HCEC 1CT (cell line): ENCODE data around the gene CDCA4.
"Not testable (repeated sequence)": the region's sequence is repeated elsewhere in the genome, so short reads cannot be mapped to it uniquely, and the experiment has no call there.

Experiments used
- DNase-seq: peaks from one replicate; pipeline ENCODE4 v3.0.0-alpha.2; 2017

The CDCA4 gene

DNA sequence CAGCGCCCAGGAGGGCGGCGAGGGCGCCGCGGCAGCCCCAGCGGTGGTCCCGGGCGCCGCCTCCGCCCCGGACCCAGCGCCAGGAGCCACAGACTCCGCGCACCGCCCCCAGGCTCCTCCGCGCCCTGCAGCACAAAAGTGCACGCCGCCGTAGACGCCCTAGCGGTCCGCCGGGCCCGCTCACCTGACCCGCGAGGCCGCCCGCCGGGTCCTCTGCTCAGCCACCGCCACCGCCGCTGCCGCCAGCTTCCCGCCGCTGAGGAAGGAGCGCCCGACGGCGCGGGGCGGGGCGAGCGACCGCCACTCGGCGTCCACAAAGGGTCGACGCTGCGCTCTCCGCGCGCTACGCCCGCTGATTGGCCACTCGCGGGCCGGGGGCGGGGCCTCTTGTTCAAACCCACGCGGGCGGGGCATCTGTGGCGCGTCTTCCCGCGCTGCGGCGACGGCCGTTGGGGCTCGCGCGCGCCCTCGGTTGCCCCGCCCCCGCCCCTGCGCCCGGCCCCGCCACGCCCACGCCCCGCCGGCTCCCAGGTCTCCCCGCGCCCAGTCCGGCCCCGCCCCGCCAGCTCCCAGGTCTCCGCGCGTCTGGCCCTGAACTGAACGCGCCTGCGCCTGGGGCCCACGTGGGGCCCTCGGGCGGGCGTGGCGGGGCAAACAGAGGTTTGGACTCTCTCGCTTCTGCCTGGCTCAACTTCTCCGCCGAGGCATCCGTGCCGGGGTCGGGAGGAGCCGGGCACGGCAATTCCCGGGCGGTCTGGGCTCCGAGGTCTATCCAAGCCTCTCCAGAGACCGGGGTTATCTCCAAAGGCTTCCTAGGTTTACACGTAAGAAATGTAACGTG lies at the start of gene CDCA4:
Gene CDCA4, minus strand, starts transcription at position 269 of the 841 bp plus-strand sequence. CDS start 9,154 bp downstream, outside the sequence.
- DNase-seq, result peak; percentile 96

DNA sequence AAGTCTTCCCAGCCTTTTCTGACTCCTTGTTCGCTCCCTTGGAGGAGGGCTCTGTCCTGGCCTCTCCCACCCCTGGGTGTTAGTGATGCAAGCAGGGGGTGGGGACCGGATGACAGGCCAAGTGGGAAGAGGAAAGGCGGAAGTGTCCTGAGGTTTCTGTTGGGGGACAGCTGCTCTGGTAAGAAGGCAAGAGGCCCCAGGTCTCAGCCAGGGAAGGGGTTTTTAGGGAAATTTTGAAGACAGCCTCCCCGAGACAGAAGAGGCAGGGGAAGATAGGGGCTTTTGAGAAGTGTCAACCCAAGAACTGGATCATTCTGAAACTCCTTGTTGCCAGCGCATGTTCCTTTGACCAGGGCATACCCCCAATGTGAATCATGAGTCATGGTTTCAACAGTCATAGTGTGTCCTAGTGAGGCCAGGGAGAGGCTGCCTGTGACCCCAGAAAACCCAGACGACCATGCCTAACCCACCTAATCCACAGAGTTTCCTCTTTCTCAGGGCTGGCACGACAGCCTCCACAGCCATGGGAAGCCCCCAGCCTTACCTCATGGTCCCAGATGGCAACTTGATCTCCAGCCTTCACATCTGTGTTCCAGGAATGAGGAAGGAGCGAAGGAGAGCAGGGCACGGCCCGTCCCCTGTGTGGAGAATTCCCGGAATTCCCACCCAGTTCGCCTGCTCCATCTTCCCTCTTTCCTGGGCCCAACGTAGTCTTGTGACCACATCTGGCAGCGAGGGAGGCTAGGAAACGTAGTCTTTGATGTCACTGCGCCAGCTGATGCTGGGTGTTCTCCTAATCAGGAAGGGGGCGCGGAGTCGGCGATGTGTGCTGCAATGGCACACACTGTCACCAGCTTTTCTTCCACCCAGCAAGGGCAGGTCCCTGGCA lies 49.2 kb upstream of the CDCA4 start:
- DNase-seq, result peak; percentile 23

DNA sequence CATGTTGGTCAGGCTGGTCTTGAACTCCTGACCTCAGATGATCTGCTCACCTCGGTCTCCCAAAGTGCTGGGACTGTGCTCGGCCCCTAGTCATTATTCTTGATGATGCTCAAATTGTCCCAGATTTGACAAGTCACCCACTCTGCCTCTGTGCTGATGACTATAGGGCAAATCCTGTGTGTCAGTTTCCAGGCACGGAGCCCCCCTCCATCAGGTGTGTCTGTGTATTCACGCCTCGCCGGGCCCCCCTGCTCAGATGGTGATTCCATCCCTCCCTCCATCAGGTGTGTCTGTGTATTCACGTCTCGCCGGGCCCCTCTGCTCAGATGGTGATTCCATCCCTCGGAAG lies 48.6 kb upstream of the CDCA4 start:
- no peak for DNase-seq

DNA sequence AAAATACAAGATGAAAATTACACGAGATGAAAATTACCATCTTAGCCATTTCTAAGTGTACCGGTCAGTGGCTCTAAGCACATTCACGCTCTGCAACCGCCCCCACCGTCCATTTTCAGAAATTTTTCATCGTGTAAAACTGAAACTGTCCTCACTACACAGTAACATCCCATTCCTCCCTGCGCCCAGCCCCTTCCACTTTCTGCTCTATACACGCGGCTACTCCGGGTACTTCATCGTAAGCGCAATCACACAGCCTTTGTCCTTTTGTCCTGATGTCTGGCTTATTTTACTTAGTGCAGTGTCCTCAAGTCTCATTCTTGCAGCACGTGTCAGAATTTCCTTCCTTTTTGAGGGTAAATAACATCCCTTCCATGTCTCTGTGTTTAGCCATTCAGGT lies 47.9 kb upstream of the CDCA4 start:
- DNase-seq, result no peak

DNA sequence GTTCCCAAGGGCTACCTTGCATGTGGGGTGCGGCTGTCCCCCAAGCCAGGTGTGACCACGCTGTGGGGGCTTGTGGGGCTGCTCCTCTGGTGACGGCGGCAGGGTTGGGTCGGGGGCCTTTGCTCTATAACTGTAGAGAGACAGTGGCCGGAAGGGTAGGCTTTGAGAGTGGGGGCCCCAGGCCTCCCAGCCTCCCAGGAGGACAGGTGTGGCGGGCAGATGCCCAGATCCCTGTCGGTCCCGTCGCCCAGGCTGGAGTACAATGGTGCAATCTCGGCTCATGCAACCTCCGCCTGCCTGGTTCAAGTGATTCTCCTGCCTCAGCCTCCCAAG lies 47.1 kb upstream of the CDCA4 start:
- no peak for DNase-seq

DNA sequence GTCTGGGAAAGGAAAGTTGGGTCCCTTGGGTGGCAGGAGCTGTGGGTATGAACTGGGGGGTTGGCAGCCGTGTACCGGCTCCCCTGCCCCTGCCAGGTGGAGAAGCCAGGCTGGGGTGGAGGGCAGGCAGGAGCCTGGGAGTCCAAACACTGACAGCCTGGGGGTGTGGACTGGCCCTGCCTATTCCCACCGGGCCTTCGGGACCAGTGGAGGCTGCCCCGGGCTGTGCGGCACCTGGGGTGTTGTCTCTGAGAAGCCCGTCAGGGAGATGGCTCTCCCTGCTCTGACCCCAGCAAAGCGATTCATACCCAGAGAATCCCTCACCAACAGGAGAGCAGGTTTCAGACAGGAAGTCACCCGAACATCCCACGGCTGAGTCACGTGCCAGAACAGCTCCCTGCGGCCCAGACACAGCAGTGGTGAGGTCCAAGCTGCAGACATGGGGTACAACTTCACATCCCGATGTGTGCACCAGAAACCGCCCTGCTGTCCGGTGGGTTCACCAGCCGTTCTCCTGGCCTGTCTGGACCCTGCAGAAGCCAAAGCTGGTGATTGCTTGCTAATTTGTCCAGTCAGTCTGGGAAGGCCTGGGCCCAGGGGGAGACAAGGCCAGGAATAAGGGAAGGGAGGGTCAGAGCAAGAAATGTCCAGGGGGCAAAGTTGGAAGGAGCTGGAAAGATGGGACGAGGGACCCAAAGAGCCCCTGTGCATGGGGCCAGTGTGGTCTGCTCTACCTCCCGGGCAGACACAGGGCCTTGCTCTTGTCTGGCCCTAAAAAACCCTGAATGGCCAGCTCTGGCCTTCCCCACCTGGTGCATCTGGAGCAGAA lies 46.5 kb upstream of the CDCA4 start:
- DNase-seq, result peak; percentile 46

DNA sequence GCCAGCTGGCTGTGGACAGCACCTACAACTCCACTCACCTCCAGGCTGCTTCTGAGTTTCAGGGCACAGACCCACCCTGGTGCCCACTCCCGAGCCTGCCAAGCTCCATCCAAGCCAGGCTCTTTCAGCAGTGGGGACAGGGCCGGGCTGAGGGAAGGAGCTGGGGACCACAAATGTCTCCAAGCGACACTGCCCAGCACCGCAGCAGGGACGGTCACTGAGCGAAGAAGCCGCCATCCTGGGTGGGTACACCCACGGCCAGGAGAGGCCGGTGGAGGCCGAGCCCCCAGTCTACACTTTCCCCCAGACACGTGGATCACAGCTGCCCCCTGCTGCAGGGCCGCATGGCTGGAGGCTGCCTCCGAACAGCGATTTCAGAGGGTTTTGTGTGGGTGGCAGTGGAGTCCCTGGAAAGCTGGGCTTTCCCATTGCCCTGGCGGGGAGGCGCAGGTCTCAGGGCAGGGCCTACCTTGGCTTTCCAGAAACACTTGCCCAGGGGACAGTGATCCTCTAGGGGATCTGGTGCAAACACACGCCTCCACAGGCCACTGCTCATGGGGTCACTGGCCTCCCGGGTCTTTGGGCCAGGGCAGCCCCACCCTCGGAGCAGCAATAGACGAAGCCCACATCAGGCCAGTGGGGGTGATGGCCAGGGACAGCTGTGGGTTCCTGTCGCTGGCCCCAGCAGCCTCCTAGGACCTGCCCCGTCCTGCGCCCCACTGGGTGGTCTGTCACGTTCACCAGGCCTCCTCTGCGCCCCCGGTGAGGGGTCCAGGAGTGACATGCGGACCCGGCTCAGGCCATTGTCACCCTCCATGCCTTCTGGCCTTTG lies 45.6 kb upstream of the CDCA4 start:
- no peak for DNase-seq

DNA sequence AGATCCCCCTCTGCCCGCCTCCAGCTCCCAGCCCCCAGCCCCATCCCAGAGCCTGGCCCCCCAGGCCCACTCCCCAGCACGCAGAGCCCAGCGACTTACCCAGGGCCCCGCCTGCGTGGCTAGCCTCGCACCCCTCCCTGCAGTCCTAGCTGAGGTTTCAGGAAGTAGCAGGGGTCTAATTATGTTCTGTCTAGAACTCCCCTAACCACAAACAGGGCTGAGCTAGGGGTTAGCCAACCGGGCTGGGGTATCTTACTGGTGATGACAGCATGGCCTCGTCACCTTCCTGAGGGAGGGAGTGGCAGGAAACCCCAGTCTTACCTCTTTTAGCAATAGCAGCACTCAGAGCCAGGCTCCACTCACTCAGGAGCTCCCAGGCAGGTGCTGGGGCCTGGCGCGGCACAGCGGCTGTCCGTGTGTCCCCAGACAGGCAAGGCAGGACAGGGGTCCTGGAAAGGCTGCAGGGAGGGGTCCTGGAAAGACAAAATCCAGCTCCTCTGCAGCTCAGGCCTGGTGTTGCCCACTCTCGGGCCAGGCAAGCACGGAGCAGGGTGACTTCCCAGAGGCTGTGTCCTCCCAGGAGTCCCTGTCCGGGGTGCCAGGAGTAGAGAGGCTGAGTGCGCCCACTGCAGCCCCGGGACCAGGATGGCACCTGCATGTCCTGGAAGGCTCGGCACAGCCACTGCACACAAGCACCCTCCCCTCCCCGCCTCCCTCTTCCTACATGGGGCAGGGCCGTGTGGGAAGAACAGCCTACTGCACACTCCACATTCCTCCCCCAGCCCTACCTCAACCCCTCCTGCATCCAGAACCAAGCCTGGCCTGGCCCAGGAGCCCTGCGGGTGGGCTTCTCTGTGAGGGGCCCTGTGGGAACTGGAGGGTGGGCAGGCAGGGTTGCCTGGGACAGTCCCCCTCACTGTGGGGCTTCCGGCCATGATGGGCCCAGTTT lies 44.7 kb upstream of the CDCA4 start, which contains the start of gene GPR132:
Gene GPR132, minus strand, starts transcription at position 151 of the 949 bp plus-strand sequence. CDS start 10,010 bp downstream, outside the sequence.
- DNase-seq, result no peak

DNA sequence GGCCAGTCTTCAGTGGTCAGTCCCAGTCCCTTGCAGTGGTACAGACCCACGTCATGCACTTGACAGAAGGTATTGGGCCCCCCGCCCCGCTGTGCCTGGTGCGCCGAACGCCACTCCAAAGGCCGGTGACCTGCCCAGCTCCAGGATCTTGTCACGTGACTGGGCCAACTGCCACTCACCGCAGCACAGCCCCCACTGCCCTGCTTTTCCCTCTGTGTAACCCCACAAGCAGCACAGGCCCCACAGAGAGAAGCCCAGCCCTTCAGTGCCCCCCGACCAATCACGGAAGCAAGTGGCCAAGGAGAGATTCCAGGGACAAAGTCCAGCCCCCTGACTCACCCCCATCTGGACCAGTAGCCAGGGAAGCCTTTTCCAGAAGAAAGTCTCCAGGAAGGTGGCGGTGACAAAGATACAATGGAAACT lies 43.8 kb upstream of the CDCA4 start:
- DNase-seq, result peak; percentile 17

DNA sequence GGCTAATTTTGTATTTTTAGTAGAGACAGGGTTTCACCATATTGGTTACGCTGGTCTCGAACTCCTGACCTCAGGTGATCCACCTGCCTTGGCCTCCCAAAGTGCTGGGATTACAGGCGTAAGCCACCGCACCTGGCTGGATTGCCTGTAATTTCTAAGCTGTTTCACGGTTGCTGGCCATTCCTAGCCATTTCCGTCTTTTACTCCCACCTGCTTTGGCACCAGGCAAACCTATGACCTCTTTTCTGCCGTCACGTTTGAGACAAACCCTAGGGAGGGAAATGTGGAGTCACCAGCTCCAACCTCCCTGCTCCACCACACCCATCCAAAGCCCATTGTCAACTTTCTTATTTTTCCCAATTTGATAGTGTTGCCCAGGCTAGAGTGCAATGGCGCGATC lies 43.1 kb upstream of the CDCA4 start:
- no peak for DNase-seq

DNA sequence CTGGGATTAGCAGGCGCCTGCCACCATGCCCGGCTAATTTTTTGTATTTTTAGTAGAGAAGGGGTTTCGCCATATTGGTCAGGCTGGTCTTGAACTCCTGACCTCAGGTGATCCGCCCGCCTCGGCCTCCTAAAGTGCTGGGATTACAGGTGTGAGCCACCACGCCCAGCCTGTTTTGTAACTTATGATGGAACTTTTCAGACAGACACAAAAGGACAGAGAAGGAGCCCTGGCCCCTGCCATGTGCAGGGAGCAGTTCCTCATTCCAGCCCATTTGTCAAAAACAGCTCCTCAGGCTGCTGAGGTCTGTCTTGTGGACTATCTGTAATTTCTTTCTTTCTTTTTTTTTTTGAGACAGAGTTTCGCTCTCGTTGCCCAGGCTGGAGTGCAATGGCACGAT lies 42.6 kb upstream of the CDCA4 start:
- not testable (repeated sequence) for DNase-seq

DNA sequence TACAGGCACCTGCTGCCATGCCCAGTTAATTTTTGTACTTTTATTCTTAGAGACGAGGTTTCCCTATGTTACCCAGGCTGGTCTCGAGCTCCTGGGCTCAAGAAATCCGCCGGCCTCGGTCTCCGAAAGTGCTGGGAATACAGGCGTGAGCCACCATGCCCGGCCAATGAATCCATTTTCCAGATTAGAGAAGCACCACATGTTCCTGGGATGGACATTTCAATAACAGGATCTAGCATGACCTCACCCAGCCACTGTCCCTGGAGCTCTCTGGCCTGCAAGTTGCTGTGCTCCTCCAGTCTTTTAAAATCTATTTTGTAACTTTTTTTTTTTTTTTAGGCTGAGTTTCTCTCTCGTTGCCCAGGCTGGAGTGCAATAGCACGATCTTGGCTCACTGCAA lies 42.2 kb upstream of the CDCA4 start:
- no peak for DNase-seq

DNA sequence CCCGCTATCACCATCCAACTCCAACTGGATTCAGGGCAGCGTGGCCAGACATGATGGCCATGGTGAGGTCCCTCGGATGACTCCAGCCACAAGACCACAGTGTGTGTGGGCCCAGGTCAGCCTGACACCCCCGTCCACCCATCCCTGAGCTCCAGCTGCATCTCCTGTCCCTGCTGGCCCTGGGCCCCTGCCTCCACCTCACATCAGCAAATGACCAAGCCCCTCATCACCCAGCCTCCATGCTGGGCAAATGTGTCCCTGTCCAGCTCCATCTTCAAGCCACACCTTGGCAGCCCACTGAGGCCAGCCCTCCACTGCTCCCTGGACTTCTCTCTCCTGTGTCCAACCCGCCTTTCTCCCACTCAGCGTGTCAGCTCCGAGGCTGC lies 41.2 kb upstream of the CDCA4 start:
- DNase-seq, result no peak

DNA sequence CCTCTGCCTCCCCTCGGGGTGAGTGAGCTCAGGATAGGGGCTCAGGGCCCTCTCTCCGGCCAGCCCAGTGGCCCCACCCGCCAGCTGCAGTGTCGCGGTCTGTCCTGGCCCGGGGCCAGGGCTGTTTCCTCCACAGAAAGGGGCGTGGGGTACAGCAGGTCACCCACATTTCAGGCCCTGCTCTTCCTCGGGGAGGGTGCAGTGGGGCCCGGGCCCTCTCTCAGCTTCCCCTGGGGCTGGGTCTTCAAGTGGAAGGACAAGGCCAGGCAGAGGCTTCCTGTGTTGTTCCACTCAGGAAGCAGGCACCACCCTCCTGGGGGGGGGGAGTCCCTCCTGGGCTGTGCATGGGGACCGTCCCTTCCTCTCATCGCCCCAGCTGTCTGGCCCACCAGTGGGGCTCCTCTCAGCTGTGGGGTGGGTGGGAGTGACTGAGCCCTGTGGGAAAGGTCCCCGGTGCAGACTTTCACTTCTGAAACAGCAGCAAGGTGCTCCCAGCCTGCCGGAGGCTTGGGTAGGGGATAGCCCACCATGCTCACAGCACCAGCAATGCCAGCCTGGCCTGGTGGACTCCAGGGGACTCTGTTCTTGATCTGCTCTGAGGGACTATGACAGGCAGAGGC lies 40.7 kb upstream of the CDCA4 start:
- DNase-seq, result no peak

DNA sequence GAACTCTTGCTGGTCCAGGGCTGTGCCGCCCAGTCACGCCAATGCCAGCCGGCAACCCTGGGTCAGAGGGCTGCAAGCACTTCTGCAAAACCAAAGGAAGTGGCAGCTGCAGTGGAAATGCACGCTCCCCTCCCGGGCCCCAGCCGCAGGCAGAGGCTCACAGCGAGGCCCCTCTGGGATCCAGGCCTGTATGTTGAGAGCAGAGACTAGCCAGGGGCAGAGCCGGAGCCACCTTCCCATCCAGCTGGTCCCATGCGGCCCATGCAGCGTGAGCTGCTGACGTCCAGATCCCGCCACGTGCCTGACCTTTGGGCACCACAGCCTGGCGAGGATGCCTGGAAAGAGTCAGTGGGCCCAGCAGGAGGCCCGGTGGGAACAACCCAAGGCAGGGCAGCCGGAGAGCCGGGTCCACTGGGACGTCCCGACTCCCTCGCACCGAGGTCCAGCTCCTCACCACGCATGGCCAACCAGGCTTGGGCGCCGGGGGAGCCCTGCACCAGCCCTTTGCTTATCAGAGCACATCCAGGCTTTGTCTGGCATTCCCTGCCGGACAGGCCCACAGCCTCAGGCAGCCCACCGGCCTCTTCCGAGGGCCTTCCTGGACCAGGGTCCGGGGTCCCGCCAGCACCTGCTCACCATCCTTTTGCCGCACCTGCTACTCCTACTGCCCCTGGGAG lies 40.0 kb upstream of the CDCA4 start:
- DNase-seq, result no peak

DNA sequence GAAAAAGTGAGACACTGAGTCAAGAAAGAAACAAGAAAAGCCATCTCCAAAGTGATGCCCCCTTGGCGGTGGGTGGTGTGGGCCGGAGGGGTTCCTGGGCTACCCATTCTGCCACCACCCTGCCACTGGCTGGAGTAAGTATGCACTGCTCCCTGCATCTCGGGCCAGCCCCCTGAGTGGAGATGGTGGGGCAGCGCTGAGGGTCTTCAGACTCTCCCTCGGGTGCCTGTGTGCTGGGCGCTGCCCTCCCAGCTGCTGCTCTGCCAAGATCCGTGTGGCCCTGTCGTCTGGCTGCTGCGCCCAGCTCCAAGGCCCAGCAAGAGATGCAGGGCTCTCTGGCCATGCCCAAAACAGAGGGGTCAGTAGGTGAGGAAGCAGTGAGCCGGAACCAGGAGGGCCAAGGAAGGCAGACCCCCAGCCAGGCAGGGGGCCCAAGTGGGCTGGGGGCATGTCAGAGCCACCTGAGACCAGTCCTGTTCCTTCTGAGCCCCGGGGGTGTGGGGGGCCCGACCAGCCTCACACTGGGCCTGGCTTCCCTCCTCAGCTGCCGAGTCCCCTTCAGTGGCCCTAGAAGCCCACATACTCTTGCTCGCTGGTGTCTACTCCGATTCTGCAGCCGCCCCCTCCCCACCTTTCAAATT lies 39.2 kb upstream of the CDCA4 start:
- DNase-seq, result no peak

DNA sequence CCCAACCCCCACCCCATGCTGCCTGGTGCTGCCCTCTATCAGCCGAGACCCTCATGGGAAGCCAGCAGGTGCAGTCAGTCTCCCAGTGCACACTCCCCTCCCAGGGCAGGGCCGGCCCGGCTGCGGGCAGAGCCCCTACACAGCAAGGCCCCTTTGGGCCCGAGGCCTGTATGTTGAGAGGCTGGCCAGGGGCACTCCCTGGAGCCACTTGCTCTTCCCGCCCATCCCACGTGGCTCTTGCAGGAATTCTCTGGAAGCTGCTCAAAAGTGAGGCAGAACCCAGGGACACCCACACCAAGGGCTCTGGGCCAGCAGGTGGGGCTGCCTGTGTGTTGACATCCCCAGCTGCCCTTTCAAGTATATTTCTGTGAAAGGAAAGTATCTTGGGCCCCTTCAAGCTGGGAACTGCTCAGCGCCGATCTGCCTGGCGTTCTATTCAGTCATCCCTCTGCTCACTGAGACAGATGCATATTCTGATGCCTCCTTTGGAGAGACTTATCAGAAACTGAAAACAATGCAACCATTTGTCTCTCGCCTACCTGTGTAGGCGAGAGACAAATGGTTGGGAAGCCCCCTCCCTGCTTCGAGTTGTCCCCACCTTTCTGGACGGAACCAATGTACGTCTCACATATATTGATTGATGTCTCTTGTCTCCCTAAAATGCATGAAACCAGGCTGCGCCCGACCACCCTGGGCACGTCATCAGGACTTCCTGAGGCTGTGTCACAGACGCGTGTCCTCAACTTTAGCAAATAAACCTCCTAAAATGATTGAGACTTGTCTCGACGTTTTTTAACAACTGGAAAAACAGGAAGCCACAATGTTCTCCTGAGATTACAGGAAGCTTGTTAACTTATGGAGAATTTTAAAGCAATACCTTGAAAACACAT lies 38.4 kb upstream of the CDCA4 start:
- no peak for DNase-seq

DNA sequence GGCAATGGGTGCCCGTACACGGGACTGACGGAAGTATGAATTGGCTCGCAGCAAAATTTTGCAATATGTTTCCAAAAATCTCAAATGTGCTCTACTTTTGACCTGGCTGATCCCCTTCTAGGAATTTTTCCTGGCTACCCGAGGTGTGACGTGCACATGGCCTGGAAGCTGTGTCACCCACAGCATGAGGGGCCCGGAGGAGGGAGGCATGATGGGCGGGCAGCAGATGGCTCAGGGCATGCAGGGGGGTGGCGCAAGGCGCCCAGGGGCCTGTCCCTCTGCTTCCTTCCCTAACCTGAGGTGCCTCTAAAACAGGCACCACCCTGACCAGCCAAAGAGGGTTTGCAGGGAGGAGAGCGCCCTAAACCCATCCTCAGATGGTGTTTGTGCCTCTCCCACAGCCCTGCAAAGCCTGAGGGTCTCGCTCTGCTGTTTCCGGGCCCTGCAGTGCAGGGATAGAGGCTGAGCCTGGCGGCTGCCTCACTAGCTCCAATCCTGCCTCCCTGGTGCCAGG lies 37.7 kb upstream of the CDCA4 start:
- no peak for DNase-seq
